GM12864 (cell line): ENCODE measurements around the gene TMEM150A.

ENCODE experiments used
- DNase-seq: peaks from one replicate; pipeline ENCODE4 v3.0.0-alpha.2; 2011; ENCODE audit warnings: low read depth
- H3K4me3 ChIP-seq: 2 replicates; pipeline ENCODE4 v1.5.1; 2011; ENCODE audit warnings: mild to moderate bottlenecking, low read depth, low read length, control low read depth
- CTCF ChIP-seq: IDR thresholded peaks from 2 replicates; pipeline ENCODE4 v1.5.1; 2011; ENCODE audit warnings: low read depth, mild to moderate bottlenecking, moderate library complexity, low read length, control low read depth, inconsistent platforms; ENCODE audit errors: missing control alignments

The TMEM150A gene

GRCh38 chr2:85590950-85591349 lies 11.5 kb downstream of the TMEM150A start:
- H3K4me3 ChIP-seq, result no peak overlapping the region
- no peak for TF ChIP-seq CTCF
- DNase-seq, result no peak

GRCh38 chr2:85589982-85590791 lies 12.3 kb downstream of the TMEM150A start:
- H3K4me3 ChIP-seq, result no peak overlapping the region

GRCh38 chr2:85589181-85589580 lies 13.3 kb downstream of the TMEM150A start:
- no peak for DNase-seq
- TF ChIP-seq CTCF, result no peak
- H3K4me3 ChIP-seq, result no peak overlapping the region

More at GRCh38 chr2:85589982-85590791, 12.3 kb downstream of the TMEM150A start:
- TF ChIP-seq CTCF, result no peak
- no peak for DNase-seq

GRCh38 chr2:85588645-85589044 lies 13.9 kb downstream of the TMEM150A start:
- H3K4me3 ChIP-seq, result no peak overlapping the region
- no peak for DNase-seq
- TF ChIP-seq CTCF, result no peak

- no peak for DNase-seq
Measured at GRCh38 chr2:85588236-85588635, 14.3 kb downstream of the TMEM150A start.

GRCh38 chr2:85585781-85586105 lies 16.8 kb downstream of the TMEM150A start:
- H3K4me3 ChIP-seq, result no peak overlapping the region
- no peak for TF ChIP-seq CTCF
- no peak for DNase-seq

More at GRCh38 chr2:85588236-85588635, 14.3 kb downstream of the TMEM150A start:
- no peak for TF ChIP-seq CTCF
- H3K4me3 ChIP-seq, result no peak overlapping the region
